GM12878 (cell line): Measurements from ENCODE around the gene ZNF573. TPM values are rescaled to one million over a fixed set of nuclear protein-coding genes. Genes with fewer than 3 reads are reported as not detected.

Experiments used
- ASH2L ChIP-seq: fragments of 300-600, 200-600 bp; sonication (generic); IDR thresholded peaks from 2 replicates; pipeline ENCODE4 v1.6.1; 2017; ENCODE audit warnings: low read depth, mild to moderate bottlenecking, borderline replicate concordance
- BMI1 ChIP-seq: fragments of 450-650 bp; IDR thresholded peaks from 2 replicates; pipeline ENCODE4 v1.6.1; 2016; ENCODE audit warnings: mild to moderate bottlenecking, moderate library complexity, borderline replicate concordance
- CREB1 ChIP-seq: IDR thresholded peaks from 2 replicates; pipeline ENCODE4 v1.6.1; 2012; ENCODE audit warnings: low read depth, mild to moderate bottlenecking, inconsistent platforms
- DPF2 ChIP-seq: fragments of 450-650 bp; IDR thresholded peaks from 2 replicates; pipeline ENCODE4 v1.6.1; 2017; ENCODE audit warnings: mild to moderate bottlenecking
- IKZF1 ChIP-seq: fragments of 450-650 bp; conservative IDR thresholded peaks from 2 replicates; pipeline ENCODE4 v1.6.1; 2017; ENCODE audit warnings: antibody characterized with exemption, mild to moderate bottlenecking
- LARP7 ChIP-seq: fragments of 450-650 bp; IDR thresholded peaks from 2 replicates; pipeline ENCODE4 v1.6.1; 2017; ENCODE audit warnings: mild to moderate bottlenecking
- PAX5 ChIP-seq: IDR thresholded peaks from 2 replicates; pipeline ENCODE4 v1.6.1; 2011; ENCODE audit warnings: low read depth, low read length, borderline replicate concordance
- PBX3 ChIP-seq: IDR thresholded peaks from 2 replicates; pipeline ENCODE4 v1.6.1; 2011; ENCODE audit warnings: mild to moderate bottlenecking, low read depth, low read length, moderate library complexity; ENCODE audit not compliant: insufficient replicate concordance
- PML ChIP-seq: IDR thresholded peaks from 2 replicates; pipeline ENCODE4 v1.6.1; 2012; ENCODE audit warnings: low read length, inconsistent platforms
- POLR2A ChIP-seq: IDR thresholded peaks from 2 replicates; pipeline ENCODE4 v1.6.1; 2011; ENCODE audit warnings: low read depth, mild to moderate bottlenecking, low read length
- RB1 ChIP-seq: fragments of 450-650 bp; formaldehyde crosslinking; IDR thresholded peaks from 2 replicates; pipeline ENCODE4 v1.6.1; 2017; ENCODE audit warnings: mild to moderate bottlenecking, borderline replicate concordance
- RUNX3 ChIP-seq: IDR thresholded peaks from 2 replicates; pipeline ENCODE4 v1.6.1; 2012; ENCODE audit warnings: low read length, inconsistent platforms
- SMARCA5 ChIP-seq: fragments of 450-650 bp; IDR thresholded peaks from 2 replicates; pipeline ENCODE4 v1.6.1; 2017; ENCODE audit warnings: mild to moderate bottlenecking
- SP1 ChIP-seq: IDR thresholded peaks from one replicate; pipeline ENCODE4 v1.6.1; 2011; ENCODE audit warnings: low read depth, low read length
- ZNF687 ChIP-seq: fragments of 450-650 bp; IDR thresholded peaks from 2 replicates; pipeline ENCODE4 v1.6.1; 2017; ENCODE audit warnings: mild to moderate bottlenecking, moderate library complexity
- polyA plus RNA-seq, 11 experiments: library from polyadenylated mRNA; depleted of rRNA in 4 of 11; unstranded in 6 of 11; stranded (reverse) in 5 of 11; fragments of >200 nt; fragmentation: Nextera tagmentation in 4 of 11; fragmentation: Illumina TruSeq in 1 of 11; extraction: Ambion mirVana in 4 of 11; extraction: Trizol in 1 of 11; gene quantifications; 1 replicate in 1 of 11; 2 replicates in 10 of 11; pipeline versions ENCODE4 v1.2.1 to v1.2.3, GENCODE V29; 2011 to 2016; ENCODE audit warnings: inconsistent platforms in 2 of 11, missing spikeins in 2 of 11, low read depth in 1 of 11
- total RNA-seq, 4 experiments: library from RNA; depleted of rRNA in 3 of 4; stranded (reverse); fragments of >200 nt in 3 of 4; fragmentation: Illumina TruSeq in 1 of 4; extraction: Trizol in 1 of 4; gene quantifications; 2 replicates each; pipeline versions ENCODE4 v1.2.1 to v1.2.3, GENCODE V29; 2013 to 2021

Gene ZNF573
- total and polyA plus RNA-seq, 10 of the 15 experiments (the other 5 are each of a cell fraction or from before 2014, with no cell fraction given) = 0.38 to 5.5 (median 2.4) TPM

- TF ChIP-seq PML (peak; percentile 47; the same call in 1 of the 2 replicates), BMI1 (peak; percentile 54; the same call in 1 of the 2 replicates), PAX5 (0 out of 2 replicates have a peak, but pooled peaks have one; percentile 32), PBX3 (no peak), ZNF687 (0 out of 2 replicates have a peak, but pooled peaks have one; percentile 23), RB1 (0 out of 2 replicates have a peak, but pooled peaks have one; percentile 53), LARP7 (0 out of 2 replicates have a peak, but pooled peaks have one; percentile 42), IKZF1 (peak; percentile 42), DPF2 (0 out of 2 replicates have a peak, but pooled peaks have one; percentile 31), SP1 (no peak), SMARCA5 (no peak), RUNX3 (peak; percentile 39; the same call in 1 of the 2 replicates), ASH2L (peak; percentile 57; the same call in 1 of the 2 replicates), POLR2A (peak; percentile 79), CREB1 (0 out of 2 replicates have a peak, but pooled peaks have one; percentile 9)
Measured at GRCh38 chr19:37719111-37719926, 60.1 kb downstream of the ZNF573 start, which contains the start of gene ZNF607 (continued).
